HepG2 (cell line): Measurements from ENCODE around the gene DUS3L. TPM values are rescaled to one million over a fixed set of nuclear protein-coding genes. Genes with fewer than 3 reads are reported as not detected.

Experiments used
- ADNP ChIP-seq: sonication (generic); formaldehyde crosslinking; IDR thresholded peaks from 2 replicates; pipeline ENCODE4 v1.4.0; 2020; ENCODE audit warnings: missing genetic modification reagents
- ATF1 ChIP-seq: IDR thresholded peaks from 2 replicates; pipeline ENCODE4 v1.6.1; 2016; ENCODE audit warnings: mild to moderate bottlenecking, control low read depth
- ELF4 ChIP-seq: sonication (generic); formaldehyde crosslinking; IDR thresholded peaks from 2 replicates; pipeline ENCODE4 v1.5.0; 2020; ENCODE audit warnings: missing genetic modification reagents, mild to moderate bottlenecking, moderate library complexity, borderline replicate concordance
- GATAD2A ChIP-seq: IDR thresholded peaks from 2 replicates; pipeline ENCODE4 v1.6.1; 2016
- HDAC1 ChIP-seq: sonication (generic); formaldehyde crosslinking; IDR thresholded peaks from 2 replicates; pipeline ENCODE4 v1.5.1; 2020; ENCODE audit warnings: mild to moderate bottlenecking, missing genetic modification reagents
- HNRNPLL ChIP-seq: fragments of 200-400 bp; formaldehyde crosslinking; IDR thresholded peaks from 2 replicates; pipeline ENCODE4 v1.6.1; 2017; ENCODE audit warnings: mild to moderate bottlenecking, low read depth, low read length; ENCODE audit not compliant: poor library complexity, severe bottlenecking
- MATR3 ChIP-seq: sonication (generic); formaldehyde crosslinking; IDR thresholded peaks from 2 replicates; pipeline ENCODE4 v1.4.0; 2020; ENCODE audit warnings: missing genetic modification reagents
- MLLT10 ChIP-seq: sonication (generic); formaldehyde crosslinking; IDR thresholded peaks from 2 replicates; pipeline ENCODE4 v1.4.0; 2020; ENCODE audit warnings: missing genetic modification reagents
- MYPOP ChIP-seq: sonication (generic); formaldehyde crosslinking; IDR thresholded peaks from 2 replicates; pipeline ENCODE4 v1.8.1; 2023; ENCODE audit warnings: mild to moderate bottlenecking, moderate library complexity, missing genetic modification reagents
- NCOA1 ChIP-seq: sonication (generic); formaldehyde crosslinking; IDR thresholded peaks from 2 replicates; pipeline ENCODE4 v1.9.0; 2021; ENCODE audit warnings: missing genetic modification reagents
- PAF1 ChIP-seq: IDR thresholded peaks from 2 replicates; pipeline ENCODE4 v1.6.1; 2016; ENCODE audit warnings: missing genetic modification reagents, missing compliant biosample characterization
- PAWR ChIP-seq: sonication (generic); formaldehyde crosslinking; IDR thresholded peaks from 2 replicates; pipeline ENCODE4 v1.4.0; 2020; ENCODE audit warnings: missing genetic modification reagents, mild to moderate bottlenecking, borderline replicate concordance
- POLR2AphosphoS5 ChIP-seq: IDR thresholded peaks from 2 replicates; pipeline ENCODE4 v1.6.1; 2012; ENCODE audit warnings: low read depth, low read length
- PTBP1 ChIP-seq: fragments of 200-400 bp; formaldehyde crosslinking; IDR thresholded peaks from 2 replicates; pipeline ENCODE4 v1.6.1; 2018; ENCODE audit warnings: low read length, low read depth; ENCODE audit not compliant: poor library complexity, severe bottlenecking
- REPIN1 ChIP-seq: sonication (generic); formaldehyde crosslinking; IDR thresholded peaks from 2 replicates; pipeline ENCODE4 v1.8.0; 2022; ENCODE audit warnings: missing genetic modification reagents, low read depth, mild to moderate bottlenecking, borderline replicate concordance
- SMYD3 ChIP-seq: sonication (generic); formaldehyde crosslinking; IDR thresholded peaks from 2 replicates; pipeline ENCODE4 v1.8.1; 2023; ENCODE audit warnings: mild to moderate bottlenecking, missing genetic modification reagents
- TOPORS ChIP-seq: sonication (generic); formaldehyde crosslinking; IDR thresholded peaks from 2 replicates; pipeline ENCODE4 v1.8.0; 2023; ENCODE audit warnings: mild to moderate bottlenecking, missing genetic modification reagents
- ZMYM3 ChIP-seq: sonication (generic); formaldehyde crosslinking; IDR thresholded peaks from 2 replicates; pipeline ENCODE4 v1.5.1; 2020; ENCODE audit warnings: mild to moderate bottlenecking, missing genetic modification reagents
- ZNF282 ChIP-seq: fragments of 450-650 bp; IDR thresholded peaks from 2 replicates; pipeline ENCODE4 v1.6.1; 2018; ENCODE audit not compliant: partially characterized antibody
- ZNF30 ChIP-seq: sonication (generic); formaldehyde crosslinking; IDR thresholded peaks from 2 replicates; pipeline ENCODE4 v1.5.0; 2020; ENCODE audit warnings: mild to moderate bottlenecking, missing genetic modification reagents
- ZNF326 ChIP-seq: sonication (generic); formaldehyde crosslinking; IDR thresholded peaks from 2 replicates; pipeline ENCODE4 v1.4.0; 2020; ENCODE audit warnings: missing genetic modification reagents, borderline replicate concordance
- ZNF382 ChIP-seq: sonication (generic); formaldehyde crosslinking; IDR thresholded peaks from 2 replicates; pipeline ENCODE4 v1.5.0; 2020; ENCODE audit warnings: missing genetic modification reagents, mild to moderate bottlenecking, borderline replicate concordance
- ZNF549 ChIP-seq: sonication (generic); formaldehyde crosslinking; IDR thresholded peaks from 2 replicates; pipeline ENCODE4 v1.5.0; 2020; ENCODE audit warnings: missing genetic modification reagents
- ZNF564 ChIP-seq: sonication (generic); formaldehyde crosslinking; IDR thresholded peaks from 2 replicates; pipeline ENCODE4 v1.8.1; 2023; ENCODE audit warnings: mild to moderate bottlenecking, missing genetic modification reagents
- ZNF660 ChIP-seq: sonication (generic); formaldehyde crosslinking; IDR thresholded peaks from 2 replicates; pipeline ENCODE4 v1.5.1; 2020; ENCODE audit warnings: mild to moderate bottlenecking, low read depth, missing genetic modification reagents, borderline replicate concordance
- ZNF879 ChIP-seq: sonication (generic); formaldehyde crosslinking; IDR thresholded peaks from 2 replicates; pipeline ENCODE4 v1.8.1; 2023; ENCODE audit warnings: missing genetic modification reagents
- ZNF883 ChIP-seq: sonication (generic); formaldehyde crosslinking; IDR thresholded peaks from 2 replicates; pipeline ENCODE4 v1.5.1; 2020; ENCODE audit warnings: mild to moderate bottlenecking, missing genetic modification reagents; ENCODE audit errors: not compliant biosample characterization
- polyA plus RNA-seq, 8 experiments: library from polyadenylated mRNA; depleted of rRNA in 3 of 8; stranded (reverse) in 7 of 8; unstranded in 1 of 8; fragments of >200 nt; fragmentation: Illumina TruSeq in 4 of 8; extraction: Trizol in 4 of 8; gene quantifications; 2 replicates each; pipeline versions ENCODE4 v1.2.1 to v1.2.3, GENCODE V29; 2011 to 2016; ENCODE audit warnings: low read depth in 4 of 8, missing spikeins in 1 of 8, mixed read lengths in 1 of 8; ENCODE audit not compliant: insufficient read depth in 1 of 8
- total RNA-seq, 5 experiments: library from RNA; depleted of rRNA; stranded (reverse); fragments of >200 nt; fragmentation: Illumina TruSeq; extraction: Trizol; gene quantifications; 2 replicates each; pipeline ENCODE4 v1.2.3, GENCODE V29; 2016; ENCODE audit warnings: low read depth in 1 of 5
- TF ChIP-seq, protein P1 (sequence below): sonication (generic); formaldehyde crosslinking; IDR thresholded peaks from 2 replicates; pipeline ENCODE4 v1.4.0; 2020; ENCODE audit warnings: missing genetic modification reagents, borderline replicate concordance
- TF ChIP-seq, protein P2 (sequence below): sonication (generic); formaldehyde crosslinking; IDR thresholded peaks from 2 replicates; pipeline ENCODE4 v1.8.1; 2022; ENCODE audit warnings: mild to moderate bottlenecking, missing genetic modification reagents

DUS3L gene
- total and polyA plus RNA-seq, 2 of the 13 experiments (the other 11 are each of a cell fraction or from before 2014, with no cell fraction given) = 13.3 to 25.1 TPM

DNA sequence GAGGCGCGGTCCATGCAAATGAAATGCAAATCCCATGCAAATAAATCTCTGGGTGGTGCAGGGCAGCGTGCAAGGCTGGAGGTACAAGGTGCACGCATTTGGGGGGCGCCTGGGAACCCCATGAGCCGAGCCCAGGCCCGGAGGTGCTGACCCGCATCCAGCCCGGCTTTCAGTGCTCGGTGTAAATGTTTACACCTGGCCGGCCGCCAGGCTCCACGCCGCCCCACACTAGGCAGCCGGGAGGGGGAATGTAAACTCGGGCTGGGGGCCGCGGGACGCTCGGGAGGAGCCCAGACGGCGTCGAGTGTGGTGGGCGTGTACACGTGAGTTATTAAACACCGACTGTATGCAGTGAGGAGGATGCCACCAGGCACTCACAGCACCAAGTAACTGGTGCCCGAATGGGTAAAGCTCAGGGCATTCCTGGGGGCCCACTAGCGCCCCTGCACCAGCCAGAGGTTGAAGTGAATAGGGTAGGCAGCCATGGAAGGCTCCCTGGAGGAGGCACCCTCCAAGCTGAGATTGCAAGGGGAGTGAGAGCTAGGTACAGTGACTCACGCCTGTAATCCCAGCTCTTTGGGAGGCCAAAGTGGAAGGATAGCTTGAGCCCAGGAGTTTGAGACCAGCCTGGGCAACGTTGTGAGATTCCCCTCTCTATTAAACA lies 31.4 kb upstream of the DUS3L start (continued):
- TF ChIP-seq HNRNPLL = peak; percentile 34
- TF ChIP-seq MATR3 (CRISPR knock-in tag) = no peak
- no peak for TF ChIP-seq ATF1 (CRISPR knock-in tag)
- no peak for TF ChIP-seq TOPORS (CRISPR knock-in tag)
- TF ChIP-seq ADNP (CRISPR knock-in tag) = no peak
- TF ChIP-seq GATAD2A = peak; percentile 36
- TF ChIP-seq ZNF879 (CRISPR knock-in tag) = no peak
- TF ChIP-seq ZNF883 (CRISPR knock-in tag) = no peak
- no peak for TF ChIP-seq PAF1 (CRISPR knock-in tag)
- no peak for TF ChIP-seq ZNF660 (CRISPR knock-in tag)
- TF ChIP-seq ZNF564 (CRISPR knock-in tag) = no peak
- no peak for TF ChIP-seq ZNF326 (CRISPR knock-in tag)
- TF ChIP-seq, protein P1, sequence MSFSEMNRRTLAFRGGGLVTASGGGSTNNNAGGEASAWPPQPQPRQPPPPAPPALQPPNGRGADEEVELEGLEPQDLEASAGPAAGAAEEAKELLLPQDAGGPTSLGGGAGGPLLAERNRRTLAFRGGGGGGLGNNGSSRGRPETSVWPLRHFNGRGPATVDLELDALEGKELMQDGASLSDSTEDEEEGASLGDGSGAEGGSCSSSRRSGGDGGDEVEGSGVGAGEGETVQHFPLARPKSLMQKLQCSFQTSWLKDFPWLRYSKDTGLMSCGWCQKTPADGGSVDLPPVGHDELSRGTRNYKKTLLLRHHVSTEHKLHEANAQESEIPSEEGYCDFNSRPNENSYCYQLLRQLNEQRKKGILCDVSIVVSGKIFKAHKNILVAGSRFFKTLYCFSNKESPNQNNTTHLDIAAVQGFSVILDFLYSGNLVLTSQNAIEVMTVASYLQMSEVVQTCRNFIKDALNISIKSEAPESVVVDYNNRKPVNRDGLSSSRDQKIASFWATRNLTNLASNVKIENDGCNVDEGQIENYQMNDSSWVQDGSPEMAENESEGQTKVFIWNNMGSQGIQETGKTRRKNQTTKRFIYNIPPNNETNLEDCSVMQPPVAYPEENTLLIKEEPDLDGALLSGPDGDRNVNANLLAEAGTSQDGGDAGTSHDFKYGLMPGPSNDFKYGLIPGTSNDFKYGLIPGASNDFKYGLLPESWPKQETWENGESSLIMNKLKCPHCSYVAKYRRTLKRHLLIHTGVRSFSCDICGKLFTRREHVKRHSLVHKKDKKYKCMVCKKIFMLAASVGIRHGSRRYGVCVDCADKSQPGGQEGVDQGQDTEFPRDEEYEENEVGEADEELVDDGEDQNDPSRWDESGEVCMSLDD (CRISPR knock-in tag) = peak; percentile 94
- no peak for TF ChIP-seq REPIN1
- TF ChIP-seq ELF4 (CRISPR knock-in tag) = no peak
- TF ChIP-seq ZNF30 (CRISPR knock-in tag) = no peak
- TF ChIP-seq NCOA1 (CRISPR knock-in tag) = no peak
- TF ChIP-seq MLLT10 (CRISPR knock-in tag) = no peak
- no peak for TF ChIP-seq ZNF382 (CRISPR knock-in tag)
- TF ChIP-seq POLR2AphosphoS5 = no peak
- TF ChIP-seq HDAC1 = peak; percentile 28; the same call in 1 of the 2 replicates
- no peak for TF ChIP-seq PAWR (CRISPR knock-in tag)
- no peak for TF ChIP-seq PTBP1
- peak; percentile 74 for TF ChIP-seq ZMYM3 (CRISPR knock-in tag)
- TF ChIP-seq SMYD3 (CRISPR knock-in tag) = no peak
- no peak for TF ChIP-seq ZNF282
- TF ChIP-seq, protein P2, sequence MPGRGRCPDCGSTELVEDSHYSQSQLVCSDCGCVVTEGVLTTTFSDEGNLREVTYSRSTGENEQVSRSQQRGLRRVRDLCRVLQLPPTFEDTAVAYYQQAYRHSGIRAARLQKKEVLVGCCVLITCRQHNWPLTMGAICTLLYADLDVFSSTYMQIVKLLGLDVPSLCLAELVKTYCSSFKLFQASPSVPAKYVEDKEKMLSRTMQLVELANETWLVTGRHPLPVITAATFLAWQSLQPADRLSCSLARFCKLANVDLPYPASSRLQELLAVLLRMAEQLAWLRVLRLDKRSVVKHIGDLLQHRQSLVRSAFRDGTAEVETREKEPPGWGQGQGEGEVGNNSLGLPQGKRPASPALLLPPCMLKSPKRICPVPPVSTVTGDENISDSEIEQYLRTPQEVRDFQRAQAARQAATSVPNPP (CRISPR knock-in tag) = no peak
- TF ChIP-seq ZNF549 (CRISPR knock-in tag) = no peak
- peak; percentile 31 for TF ChIP-seq MYPOP (CRISPR knock-in tag)
